ENCODE measurements around the gene ERVMER34-1. TPM values are rescaled to one million over a fixed set of nuclear protein-coding genes. Genes with fewer than 3 reads are reported as not detected.

ERVMER34-1 gene
- 0.47 to 0.56 TPM (median 0.52 TPM) in 5 replicates for total RNA-seq (2022; extraction: Qiagen RNA extraction; ENCODE audit: low read depth)

GRCh38 chr4:52750819-52751486 is at the start of gene ERVMER34-1:
Gene ERVMER34-1 (minus strand): TSS chr4:52751425. CDS start chr4:52745520, 5,905 bp downstream.

Other genes with a start within 250 kb of the ERVMER34-1 start
- 5.6 to 8.4 TPM (median 7.6 TPM) in 5 replicates for gene USP46, start 92.1 kb downstream of the ERVMER34-1 start, total RNA-seq (2022; extraction: Qiagen RNA extraction; ENCODE audit: low read depth)
- 0.07 to 0.24 TPM (median 0.13 TPM) in 4 of 5 replicates, not detected in the other for gene RASL11B, start 110.9 kb upstream of the ERVMER34-1 start, total RNA-seq (2022; extraction: Qiagen RNA extraction; ENCODE audit: low read depth)

Measured in A549 treated with RU486 at 1 μM for 4 hours (cell line).